ENCODE data around the gene DENND1C. TPM values are rescaled to one million over a fixed set of nuclear protein-coding genes. Genes with fewer than 3 reads are reported as not detected.
A peak's percentile ranks its signal among the peaks of the same experiment; 100 is the strongest.

The DENND1C gene
- total RNA-seq, 1 donor from 2014 or later: not detected

DNA sequence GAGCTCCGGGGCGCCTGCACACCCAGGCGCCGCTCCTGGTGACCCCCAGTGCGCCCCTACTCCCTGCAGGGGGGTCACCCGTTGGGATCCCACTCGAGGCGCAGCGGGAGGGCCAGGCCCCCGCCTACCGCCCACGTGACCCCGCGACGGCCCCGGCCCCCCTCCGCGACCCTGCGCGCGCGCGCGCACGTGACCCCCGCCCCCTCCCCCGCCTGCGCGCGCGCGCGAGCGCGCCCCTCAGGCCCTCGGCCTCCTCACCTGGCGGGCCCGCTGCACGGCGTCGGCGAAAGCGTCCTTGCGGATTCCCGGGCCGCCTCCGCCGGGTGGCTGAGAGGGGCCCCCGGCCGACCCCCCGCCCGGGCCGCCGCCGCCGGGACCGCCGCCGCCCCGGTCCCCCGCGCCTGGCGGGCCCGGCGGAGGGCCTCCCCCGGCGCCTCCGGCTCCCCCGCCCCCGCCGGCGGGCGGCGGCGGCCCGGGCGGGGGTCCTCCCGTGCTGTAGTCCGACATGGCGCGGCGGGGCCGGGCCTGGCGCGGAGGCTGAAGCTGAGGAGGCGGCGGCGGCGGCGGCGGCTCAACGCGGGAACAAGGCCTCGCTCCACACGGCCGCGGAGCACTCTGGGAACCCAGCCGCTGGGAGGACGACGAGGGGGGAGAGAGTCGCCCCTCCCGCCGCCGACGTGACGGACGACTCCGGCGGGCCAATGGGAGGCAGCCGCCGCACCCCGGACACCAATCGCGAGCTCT lies 57.2 kb downstream of the DENND1C start, which contains the start of gene KHSRP:
Gene KHSRP, minus strand, starts transcription at position 617 of the 744 bp plus-strand sequence. Its CDS starts 110 bp downstream, at position 507.
- Histone ChIP-seq H2AFZ (replicated peaks) (no peak within 1 kb of the TSS), H3K79me2 (ENCODE audit: low read depth) (peaks cover 48% of the 10 kb centered on the region), H3K4me2 (peak within 1 kb of the TSS; percentile 82), H3F3A (ENCODE audit: low read depth) (peaks cover 8% of the 10 kb centered on the region), H3K4me3 (peak within 1 kb of the TSS; percentile 71), H3K36me3 (no peaks in the 10 kb centered on the region), H3K27me3 (peaks cover 3% of the 10 kb centered on the region), H4K20me1 (ENCODE audit: low read depth) (peaks cover 48% of the 10 kb centered on the region), H3K9me3 (ENCODE audit: low read depth) (no peaks in the 10 kb centered on the region), H3K27ac (no peak within 1 kb of the TSS), H3K4me1 (peaks cover 13% of the 10 kb centered on the region), H3K9ac (peak within 1 kb of the TSS; percentile 84)
- H3K36me3 Mint-ChIP-seq: peaks cover 11% of the 10 kb centered on the region
- peaks cover 7% of the 10 kb centered on the region for H3K27me3 Mint-ChIP-seq (ENCODE audit: insufficient read depth, low read depth)
- H3K4me1 Mint-ChIP-seq: peaks cover 28% of the 10 kb centered on the region
- H3K27ac Mint-ChIP-seq: peak within 1 kb of the TSS; percentile 65
- peak; percentile 67 for DNase-seq (ENCODE audit: low spot score)
- H3K9me3 Mint-ChIP-seq: no peaks in the 10 kb centered on the region
- peak within 1 kb of the TSS; percentile 96 for H3K4me3 Mint-ChIP-seq
- no peak for TF ChIP-seq EZH2 (IDR thresholded peaks at IDR 0.05)
- no peak for TF ChIP-seq EZH2phosphoT487 (IDR thresholded peaks at IDR 0.05)
- TF ChIP-seq, protein P1, sequence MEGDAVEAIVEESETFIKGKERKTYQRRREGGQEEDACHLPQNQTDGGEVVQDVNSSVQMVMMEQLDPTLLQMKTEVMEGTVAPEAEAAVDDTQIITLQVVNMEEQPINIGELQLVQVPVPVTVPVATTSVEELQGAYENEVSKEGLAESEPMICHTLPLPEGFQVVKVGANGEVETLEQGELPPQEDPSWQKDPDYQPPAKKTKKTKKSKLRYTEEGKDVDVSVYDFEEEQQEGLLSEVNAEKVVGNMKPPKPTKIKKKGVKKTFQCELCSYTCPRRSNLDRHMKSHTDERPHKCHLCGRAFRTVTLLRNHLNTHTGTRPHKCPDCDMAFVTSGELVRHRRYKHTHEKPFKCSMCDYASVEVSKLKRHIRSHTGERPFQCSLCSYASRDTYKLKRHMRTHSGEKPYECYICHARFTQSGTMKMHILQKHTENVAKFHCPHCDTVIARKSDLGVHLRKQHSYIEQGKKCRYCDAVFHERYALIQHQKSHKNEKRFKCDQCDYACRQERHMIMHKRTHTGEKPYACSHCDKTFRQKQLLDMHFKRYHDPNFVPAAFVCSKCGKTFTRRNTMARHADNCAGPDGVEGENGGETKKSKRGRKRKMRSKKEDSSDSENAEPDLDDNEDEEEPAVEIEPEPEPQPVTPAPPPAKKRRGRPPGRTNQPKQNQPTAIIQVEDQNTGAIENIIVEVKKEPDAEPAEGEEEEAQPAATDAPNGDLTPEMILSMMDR (IDR thresholded peaks at IDR 0.05): no peak

DNA sequence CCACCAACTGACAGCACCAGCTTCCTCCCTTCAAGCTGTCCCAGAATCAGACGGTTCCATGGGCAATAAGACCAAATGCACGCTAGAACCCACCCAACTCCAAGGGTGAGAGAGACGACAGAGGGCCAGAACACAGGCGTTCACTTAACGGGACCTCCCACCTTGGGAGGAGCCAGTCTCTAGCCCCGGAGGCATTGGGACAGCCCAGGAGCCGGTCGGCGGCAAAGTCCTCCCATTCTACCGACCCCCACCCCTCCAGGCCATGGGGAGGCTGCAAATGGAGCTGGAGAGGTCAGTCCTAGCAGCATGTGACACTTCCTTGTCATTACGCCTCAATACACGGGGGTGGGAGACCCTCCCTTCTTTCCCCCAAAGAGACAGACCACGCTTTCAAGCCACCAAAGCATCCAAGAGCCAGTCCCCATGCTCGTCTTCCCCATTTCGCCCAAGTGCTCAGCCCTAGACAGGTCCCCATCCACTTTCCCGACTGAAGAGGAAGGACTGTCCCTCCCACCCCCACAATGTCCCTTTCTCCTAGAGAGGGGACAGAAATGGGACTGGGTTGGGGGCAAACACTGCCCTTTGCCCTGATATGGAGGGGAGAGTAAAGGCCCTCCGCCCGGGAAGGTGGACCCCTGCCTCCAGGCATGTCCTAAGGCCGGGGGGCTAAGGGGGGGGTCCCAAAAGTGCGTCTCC lies 57.9 kb downstream of the DENND1C start:
- H3K9me3 Mint-ChIP-seq: no peaks in the 10 kb centered on the region
- peaks cover 13% of the 10 kb centered on the region for H3K4me1 ChIP-seq
- no peak overlapping the region for H3K27ac ChIP-seq
- H4K20me1 ChIP-seq (ENCODE audit: low read depth): peaks cover 55% of the 10 kb centered on the region
- peak overlapping the region; percentile 37 for H3K27ac Mint-ChIP-seq
- H3K4me3 ChIP-seq: peak overlapping the region; percentile 71
- no peaks in the 10 kb centered on the region for H3K9me3 ChIP-seq (ENCODE audit: low read depth)
- H3K36me3 Mint-ChIP-seq: peaks cover 14% of the 10 kb centered on the region
- no peaks in the 10 kb centered on the region for H3K36me3 ChIP-seq
- peak overlapping the region; percentile 82 for H3K4me2 ChIP-seq
- peak overlapping the region; percentile 84 for H3K9ac ChIP-seq
- H3K27me3 Mint-ChIP-seq (ENCODE audit: insufficient read depth, low read depth): peaks cover 11% of the 10 kb centered on the region
- peak overlapping the region; percentile 96 for H3K4me3 Mint-ChIP-seq
- H3K4me1 Mint-ChIP-seq: peaks cover 28% of the 10 kb centered on the region
- H3K79me2 ChIP-seq (ENCODE audit: low read depth): peaks cover 56% of the 10 kb centered on the region
- no peaks in the 10 kb centered on the region for H3K27me3 ChIP-seq
- TF ChIP-seq, protein P1 (IDR thresholded peaks at IDR 0.05): no peak
- no peak for TF ChIP-seq EZH2phosphoT487 (IDR thresholded peaks at IDR 0.05)
- no peak for TF ChIP-seq EZH2 (IDR thresholded peaks at IDR 0.05)
- H3F3A ChIP-seq (ENCODE audit: low read depth): peaks cover 8% of the 10 kb centered on the region
- DNase-seq (ENCODE audit: low spot score): peak; percentile 75
- no peak overlapping the region for H2AFZ ChIP-seq (replicated peaks)

DNA sequence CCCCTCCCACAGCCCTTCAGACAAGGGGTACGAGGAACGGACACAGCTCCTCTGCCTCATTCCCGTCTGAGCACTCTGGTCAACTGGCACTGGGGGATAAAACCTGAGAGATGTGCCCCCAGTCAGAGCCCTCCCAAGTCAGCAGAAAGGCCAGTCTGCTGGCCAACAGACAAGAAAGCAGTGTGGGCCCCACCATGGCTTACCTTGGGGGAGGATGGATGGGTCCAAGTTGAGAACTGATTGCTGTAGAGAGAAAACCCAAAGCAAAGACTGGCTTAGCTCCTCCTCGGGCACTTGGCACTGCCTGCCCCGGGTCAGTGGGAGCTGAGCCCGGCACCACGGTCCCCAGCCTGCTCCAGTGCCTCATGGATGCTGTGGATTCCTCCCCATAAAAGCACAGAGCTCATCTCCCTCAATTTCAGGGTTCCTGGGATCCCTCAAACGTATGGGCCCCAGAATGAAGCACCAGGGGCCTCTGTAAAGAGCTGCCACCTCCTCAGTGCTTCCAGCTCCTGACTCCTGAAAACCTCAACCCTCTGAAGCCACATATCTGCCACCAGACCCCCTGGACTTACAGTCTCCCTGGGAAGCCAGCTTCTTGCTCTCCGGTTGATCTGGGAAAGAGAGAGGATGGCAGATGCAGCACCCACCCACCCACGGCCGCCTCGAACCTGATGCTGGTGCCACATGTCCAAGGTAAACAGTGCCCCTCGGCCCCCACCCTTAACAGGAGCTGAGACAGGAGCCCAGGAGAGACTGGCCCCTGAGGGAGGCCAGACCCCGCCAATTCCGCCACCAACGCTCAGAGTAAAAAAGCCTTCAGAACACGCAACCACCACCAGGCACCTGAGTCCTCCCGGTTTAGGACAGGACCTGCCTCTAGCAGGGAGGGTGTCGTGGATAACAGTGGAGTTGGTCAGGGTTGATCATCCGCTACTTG lies 60.2 kb downstream of the DENND1C start:
- Histone ChIP-seq H3K9me3 (ENCODE audit: low read depth) (no peaks in the 10 kb centered on the region), H3K27ac (no peak overlapping the region), H3K9ac (peak overlapping the region; percentile 47), H3F3A (ENCODE audit: low read depth) (peaks cover 18% of the 10 kb centered on the region), H3K4me1 (peaks cover 13% of the 10 kb centered on the region), H3K27me3 (no peaks in the 10 kb centered on the region), H3K4me2 (peak overlapping the region; percentile 82), H3K79me2 (ENCODE audit: low read depth) (peaks cover 74% of the 10 kb centered on the region), H3K36me3 (no peaks in the 10 kb centered on the region), H2AFZ (replicated peaks) (no peak overlapping the region), H4K20me1 (ENCODE audit: low read depth) (peaks cover 78% of the 10 kb centered on the region), H3K4me3 (no peak overlapping the region)
- Mint-ChIP-seq H3K9me3 (no peaks in the 10 kb centered on the region), H3K27ac (no peak overlapping the region), H3K4me1 (peaks cover 28% of the 10 kb centered on the region), H3K27me3 (ENCODE audit: insufficient read depth, low read depth) (peaks cover 14% of the 10 kb centered on the region), H3K4me3 (peak overlapping the region; percentile 48), H3K36me3 (peaks cover 16% of the 10 kb centered on the region)
- TF ChIP-seq, protein P1 (IDR thresholded peaks at IDR 0.05): no peak
- TF ChIP-seq EZH2phosphoT487 (IDR thresholded peaks at IDR 0.05) (no peak), EZH2 (IDR thresholded peaks at IDR 0.05) (no peak)
- no peak for DNase-seq (ENCODE audit: low spot score)

Measured in neural progenitor cell (in vitro differentiated cells).